K562 (cell line): ENCODE results near the gene NSF. TPM values are rescaled to one million over a fixed set of nuclear protein-coding genes. Genes with fewer than 3 reads are reported as not detected.

Experiments used
- ARID4B ChIP-seq: sonication (generic); formaldehyde crosslinking; IDR thresholded peaks from 2 replicates; pipeline ENCODE4 v1.8.0; 2022; ENCODE audit warnings: mild to moderate bottlenecking, missing genetic modification reagents
- CBFB ChIP-seq: sonication (generic); formaldehyde crosslinking; IDR thresholded peaks from 2 replicates; pipeline ENCODE4 v1.4.0; 2020; ENCODE audit warnings: mild to moderate bottlenecking, missing genetic modification reagents
- CREM ChIP-seq: IDR thresholded peaks from 2 replicates; pipeline ENCODE4 v1.6.1; 2014; ENCODE audit warnings: antibody characterized with exemption, low read depth
- E2F1 ChIP-seq: sonication (generic); formaldehyde crosslinking; IDR thresholded peaks from 2 replicates; pipeline ENCODE4 v1.8.1; 2023; ENCODE audit warnings: mild to moderate bottlenecking, missing genetic modification reagents, moderate library complexity
- HOMEZ ChIP-seq: fragments of 250-450 bp; sonication (Bioruptor Pico); IDR thresholded peaks from 2 replicates; pipeline ENCODE4 v1.4.0; 2020; ENCODE audit warnings: mild to moderate bottlenecking, moderate library complexity
- LCOR ChIP-seq: sonication (generic); formaldehyde crosslinking; IDR thresholded peaks from 2 replicates; pipeline ENCODE4 v1.8.0; 2022; ENCODE audit warnings: mild to moderate bottlenecking, missing genetic modification reagents
- MBD2 ChIP-seq: sonication (generic); IDR thresholded peaks from 2 replicates; pipeline ENCODE4 v1.6.1; 2016; ENCODE audit warnings: low read depth, borderline replicate concordance
- SIRT6 ChIP-seq: IDR thresholded peaks from one replicate; pipeline ENCODE4 v1.6.1; 2012; ENCODE audit warnings: low read depth, mild to moderate bottlenecking, control low read depth, inconsistent platforms, low read length, moderate library complexity
- SNIP1 ChIP-seq: fragments of 450-650 bp; IDR thresholded peaks from 2 replicates; pipeline ENCODE4 v1.7.1; 2017; ENCODE audit warnings: low read depth, mild to moderate bottlenecking
- SP1 ChIP-seq: sonication (generic); formaldehyde crosslinking; IDR thresholded peaks from 2 replicates; pipeline ENCODE4 v1.8.1; 2022; ENCODE audit warnings: mild to moderate bottlenecking, missing genetic modification reagents
- TEAD2 ChIP-seq: fragments of 450-650 bp; IDR thresholded peaks from 2 replicates; pipeline ENCODE4 v1.6.1; 2016; ENCODE audit warnings: missing genetic modification characterization, control low read depth, missing compliant biosample characterization
- ZKSCAN1 ChIP-seq: fragments of 150-350 bp; IDR thresholded peaks from 2 replicates; pipeline ENCODE4 v1.6.1; 2016; ENCODE audit warnings: low read depth, low read length
- ZKSCAN8 ChIP-seq: fragments of 200-800 bp; sonication (Bioruptor generic); IDR thresholded peaks from 2 replicates; pipeline ENCODE4 v1.6.1; 2016; ENCODE audit warnings: missing genetic modification characterization, missing compliant biosample characterization
- ZNF398 ChIP-seq: fragments of 250-450 bp; sonication (Bioruptor Pico); IDR thresholded peaks from 2 replicates; pipeline ENCODE4 v1.8.0; 2021; ENCODE audit warnings: moderate library complexity, mild to moderate bottlenecking, inconsistent platforms
- ZNF592 ChIP-seq: fragments of 450-650 bp; IDR thresholded peaks from 2 replicates; pipeline ENCODE4 v1.6.1; 2017; ENCODE audit warnings: antibody characterized with exemption, mild to moderate bottlenecking
- ZSCAN29 ChIP-seq: fragments of 450-650 bp; IDR thresholded peaks from 2 replicates; pipeline ENCODE4 v1.6.1; 2017
- polyA plus RNA-seq, 8 experiments: library from polyadenylated mRNA; depleted of rRNA in 4 of 8; stranded (reverse) in 5 of 8; unstranded in 3 of 8; fragments of >200 nt; fragmentation: Nextera tagmentation in 2 of 8; fragmentation: Illumina TruSeq in 1 of 8; extraction: Ambion mirVana in 2 of 8; extraction: Trizol in 1 of 8; gene quantifications; 2 replicates each; pipeline versions ENCODE4 v1.2.1 to v1.2.3, GENCODE V29; 2011 to 2014; ENCODE audit warnings: inconsistent platforms in 1 of 8, missing spikeins in 1 of 8
- total RNA-seq, 7 experiments: library from RNA; depleted of rRNA in 6 of 7; stranded (reverse); fragments of >200 nt in 6 of 7; fragmentation: Illumina TruSeq in 2 of 7; extraction: Trizol in 2 of 7; gene quantifications; 2 replicates each; pipeline versions ENCODE4 v1.2.1 to v1.2.3, GENCODE V29; 2011 to 2021; ENCODE audit warnings: low replicate concordance in 1 of 7

Gene NSF
- total and polyA plus RNA-seq, 9 of the 15 experiments (the other 6 are each of a cell fraction or from before 2014, with no cell fraction given) = 16.7 to 39.8 (median 36.7) TPM

DNA sequence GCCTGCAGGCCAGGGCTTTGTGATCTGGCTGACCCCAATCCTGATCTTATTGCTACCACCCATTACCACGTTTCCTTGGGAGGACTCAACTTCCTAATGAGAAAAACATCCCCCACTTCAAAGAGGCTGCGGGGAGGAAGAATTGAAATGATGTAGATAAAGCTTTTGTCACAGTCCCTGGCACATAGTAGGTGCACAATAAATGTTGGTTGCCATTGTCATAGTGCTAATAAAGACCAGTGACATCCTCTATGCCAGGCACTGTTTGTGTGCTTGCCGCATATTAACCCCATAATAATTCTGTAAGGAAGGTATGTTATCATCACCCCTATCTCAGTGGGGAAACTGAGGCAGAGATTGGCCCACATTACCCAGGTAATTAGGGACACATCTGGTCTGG lies 205.6 kb downstream of the NSF start (continued):
- TF ChIP-seq ZNF398 (CRISPR knock-in tag) (no peak), ZNF592 (no peak), ZKSCAN8 (CRISPR knock-in tag) (no peak), ZSCAN29 (no peak), LCOR (CRISPR knock-in tag) (0 out of 2 replicates have a peak, but pooled peaks have one; percentile 5), MBD2 (no peak), HOMEZ (CRISPR knock-in tag) (no peak), SIRT6 (no peak), E2F1 (no peak), ZKSCAN1 (peak; percentile 98), TEAD2 (tag) (no peak), SNIP1 (no peak), CBFB (CRISPR knock-in tag) (no peak), CREM (no peak), ARID4B (no peak), SP1 (CRISPR knock-in tag) (0 out of 2 replicates have a peak, but pooled peaks have one; percentile 5)
